ENCODE measurements around the gene DNAJC15.
"Not testable (repeated sequence)": the region's sequence is repeated elsewhere in the genome, so short reads cannot be mapped to it uniquely, and the experiment has no call there.

DNAJC15 gene

GRCh38 chr13:43003010-43003409 is 20.4 kb upstream of the DNAJC15 start:
- DNase-seq = no peak

DNA sequence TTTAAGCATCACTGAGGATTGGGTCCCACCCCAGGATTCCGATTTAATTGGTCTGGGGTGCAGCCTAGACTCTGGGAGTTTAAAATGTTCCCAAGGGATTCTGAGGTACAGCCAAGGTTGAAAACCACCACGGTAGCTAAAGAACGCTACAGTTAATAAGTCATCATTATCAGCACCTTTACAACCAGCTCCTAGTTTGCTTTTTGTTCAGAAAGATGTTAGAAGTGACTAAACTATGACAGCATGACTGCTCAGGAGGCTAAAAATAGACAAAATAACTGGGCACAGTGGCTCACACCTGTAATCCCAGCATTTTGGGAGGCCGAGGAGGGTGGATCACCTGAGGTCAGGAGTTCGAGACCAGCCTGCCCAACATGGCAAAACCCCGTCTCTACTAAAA is 19.7 kb upstream of the DNAJC15 start:
- DNase-seq = no peak

DNA sequence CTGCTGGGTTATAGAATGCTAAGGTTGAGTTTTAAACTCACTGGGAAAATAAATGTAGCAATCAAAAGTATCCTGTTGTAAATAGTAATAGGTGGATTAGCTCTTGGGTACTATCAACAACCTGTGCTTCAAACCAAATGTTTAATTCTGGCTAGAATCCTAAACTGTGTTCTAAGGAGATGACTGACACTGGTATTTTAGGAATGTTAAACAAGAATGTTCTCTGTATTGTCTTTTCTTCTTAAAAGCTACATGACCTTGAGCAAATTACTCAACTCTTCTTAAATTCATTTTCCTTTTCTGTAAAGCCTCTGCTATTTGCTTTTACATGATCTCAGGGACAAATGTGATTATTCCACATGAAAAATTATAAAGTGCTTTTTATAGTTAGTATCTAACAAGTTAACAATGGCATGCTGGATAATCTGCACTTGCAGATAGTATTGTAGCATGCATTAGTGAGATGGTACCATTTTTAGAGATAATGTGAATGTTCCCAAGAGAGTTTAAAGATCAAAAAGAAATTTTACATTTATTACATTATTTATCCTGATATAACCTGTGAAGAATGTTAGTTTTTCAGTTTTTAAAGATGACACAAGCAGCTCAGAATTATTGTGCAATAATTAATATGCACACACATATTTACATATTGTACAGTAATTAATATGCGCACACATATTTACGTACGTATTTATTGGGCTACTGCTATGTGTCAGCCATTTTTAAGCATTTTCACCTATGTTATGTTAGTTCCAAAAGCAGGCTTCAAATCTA is 17.7 kb upstream of the DNAJC15 start:
- DNase-seq = no peak

GRCh38 chr13:43006893-43007631 is 16.3 kb upstream of the DNAJC15 start:
- DNase-seq = no peak

DNA sequence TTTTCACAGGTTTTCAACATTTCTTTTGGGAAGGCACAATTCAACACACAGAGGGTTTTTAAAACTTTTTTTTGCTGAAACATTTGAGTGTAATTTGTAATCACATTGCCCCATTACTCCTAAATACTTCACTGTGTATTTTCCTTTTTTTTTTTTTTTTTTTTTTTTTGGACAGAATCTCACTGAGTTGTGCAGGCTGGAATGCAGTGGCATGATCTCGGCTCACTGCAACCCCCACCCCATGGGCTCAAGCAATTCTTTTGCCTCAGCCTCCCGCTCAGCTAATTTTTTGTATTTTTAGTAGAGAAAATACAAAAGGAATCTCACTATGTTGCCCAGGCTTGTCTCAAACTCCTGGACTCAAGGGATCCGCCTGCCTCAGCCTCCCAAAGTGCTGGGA is 14.8 kb upstream of the DNAJC15 start:
- no peak for DNase-seq

GRCh38 chr13:43009506-43009905 is 13.9 kb upstream of the DNAJC15 start:
- no peak for DNase-seq

- DNase-seq = no peak
Measured at GRCh38 chr13:43014162-43014561, 9.2 kb upstream of the DNAJC15 start.

GRCh38 chr13:43016226-43016625 is 7.2 kb upstream of the DNAJC15 start:
- DNase-seq = no peak

DNA sequence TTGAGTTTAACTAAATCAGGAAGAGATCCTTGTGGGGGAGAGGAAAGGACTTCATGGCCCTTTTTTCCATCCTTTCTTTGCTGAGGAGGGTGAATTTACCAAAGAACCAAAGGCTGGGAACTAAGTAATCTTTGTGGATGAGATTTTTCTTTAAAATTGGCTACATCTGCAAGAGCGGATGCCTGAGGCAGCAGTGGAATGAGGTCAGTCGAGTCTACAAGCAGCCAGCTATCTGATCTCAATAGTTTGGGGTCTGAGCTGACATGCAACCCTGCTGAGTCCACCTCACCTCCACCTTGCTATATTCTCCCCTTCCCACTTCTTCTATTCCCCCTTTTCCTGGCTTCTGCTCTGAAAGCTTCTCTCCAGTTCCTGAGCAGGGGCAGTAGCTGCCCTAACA is 3.6 kb upstream of the DNAJC15 start:
- no peak for DNase-seq

DNA sequence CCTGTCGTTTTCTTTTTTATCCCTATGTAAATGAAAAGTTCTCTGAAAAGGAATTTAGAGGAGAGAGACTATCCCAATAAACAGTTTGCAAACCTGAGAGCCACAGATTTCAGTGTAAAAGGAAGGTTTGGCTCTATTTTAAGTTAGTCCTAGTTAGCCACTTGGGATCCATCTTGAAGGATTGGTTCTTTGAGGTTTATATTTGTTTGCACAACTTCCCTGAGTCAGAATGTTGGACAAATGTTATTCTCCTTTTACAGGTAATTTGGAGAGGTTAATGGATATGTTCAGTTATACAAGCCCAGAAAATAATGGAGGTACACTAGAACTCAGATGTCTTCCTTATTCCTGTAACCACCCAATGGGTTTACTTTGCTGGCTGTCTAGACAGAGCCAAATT is 2.6 kb upstream of the DNAJC15 start:
- DNase-seq = no peak

- no peak for DNase-seq
Measured at GRCh38 chr13:43021926-43022670, 1.3 kb upstream of the DNAJC15 start.

DNA sequence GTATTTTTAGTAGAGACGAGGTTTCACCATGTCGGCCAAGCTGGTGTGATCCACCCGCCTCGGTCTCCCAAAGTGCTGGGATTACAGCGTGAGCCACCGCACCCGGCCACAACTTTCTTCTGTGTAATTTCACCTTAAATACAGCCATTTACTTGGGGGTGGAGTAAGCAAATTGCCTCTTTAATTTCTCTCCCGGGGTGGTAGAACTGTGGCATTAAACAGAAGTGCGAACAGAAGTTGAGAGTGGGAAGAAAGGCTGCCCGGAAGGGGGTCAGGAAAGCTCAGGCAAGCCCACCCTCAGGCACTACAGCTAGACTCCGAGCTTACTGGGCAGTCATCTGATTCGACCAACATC is 475 bp upstream of the DNAJC15 start:
- no peak for DNase-seq

- DNase-seq = no peak
Measured at GRCh38 chr13:43026262-43026661, 2.9 kb downstream of the DNAJC15 start.

DNA sequence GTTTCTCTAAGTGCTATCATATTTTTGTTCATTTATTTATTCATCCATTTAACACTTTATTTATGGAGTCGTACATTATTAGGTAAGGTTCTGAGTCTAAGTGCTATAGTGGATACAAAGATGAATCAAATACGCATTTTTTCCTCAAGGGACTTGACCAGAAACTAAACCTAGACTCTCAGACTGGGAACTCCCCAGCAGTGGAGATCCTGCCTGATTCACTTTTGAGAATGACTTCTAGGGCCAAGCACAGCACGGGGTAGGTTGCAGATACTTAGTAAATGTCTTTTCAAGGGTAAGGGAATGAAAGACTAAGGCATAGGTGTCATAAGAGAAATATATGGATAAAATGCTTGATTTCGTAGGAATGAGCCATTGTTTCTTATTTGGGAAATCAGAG is 7.2 kb downstream of the DNAJC15 start:
- no peak for DNase-seq

DNA sequence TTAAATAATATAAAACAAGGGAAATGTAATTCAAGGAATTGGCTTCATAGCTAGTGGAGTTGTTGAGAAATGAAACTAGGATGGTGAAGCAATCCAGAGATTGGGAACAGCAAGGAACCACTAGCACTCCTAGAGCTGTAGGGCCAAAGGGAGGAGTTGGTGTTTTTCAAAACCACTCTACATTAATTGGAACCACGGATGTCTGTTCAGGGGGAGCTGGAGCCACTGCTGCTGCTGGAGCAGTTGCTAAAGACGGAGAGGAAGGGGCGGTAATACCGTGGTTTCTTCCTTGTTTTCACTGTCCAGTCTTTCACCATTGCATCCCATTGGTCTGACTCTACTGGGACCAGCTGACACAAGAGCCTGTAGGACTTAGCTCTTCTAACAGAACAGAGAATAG is 8.5 kb downstream of the DNAJC15 start:
- no peak for DNase-seq

GRCh38 chr13:43033038-43033437 is 9.7 kb downstream of the DNAJC15 start:
- DNase-seq = no peak

- no peak for DNase-seq
Measured at GRCh38 chr13:43036351-43037250, 13.2 kb downstream of the DNAJC15 start.

DNA sequence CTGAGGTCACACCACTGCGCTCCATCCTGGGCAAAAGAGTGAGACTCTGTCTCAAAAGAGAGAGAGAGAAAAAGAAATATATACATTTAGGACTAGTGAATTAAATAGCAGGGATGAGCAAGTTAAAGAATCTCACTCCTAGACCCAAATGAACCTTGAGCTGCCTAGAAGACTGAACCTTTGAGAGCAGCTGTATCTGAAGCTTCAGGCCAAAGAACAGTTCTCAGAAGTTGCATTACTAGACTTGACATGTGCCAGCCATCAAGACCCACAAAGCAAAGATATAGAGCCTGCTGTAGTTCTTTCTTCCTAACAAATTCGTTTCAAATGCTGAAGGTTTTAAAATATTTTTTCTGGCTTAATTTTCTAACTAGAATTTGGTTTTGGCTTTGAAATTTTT is 16.6 kb downstream of the DNAJC15 start:
- DNase-seq = no peak

DNA sequence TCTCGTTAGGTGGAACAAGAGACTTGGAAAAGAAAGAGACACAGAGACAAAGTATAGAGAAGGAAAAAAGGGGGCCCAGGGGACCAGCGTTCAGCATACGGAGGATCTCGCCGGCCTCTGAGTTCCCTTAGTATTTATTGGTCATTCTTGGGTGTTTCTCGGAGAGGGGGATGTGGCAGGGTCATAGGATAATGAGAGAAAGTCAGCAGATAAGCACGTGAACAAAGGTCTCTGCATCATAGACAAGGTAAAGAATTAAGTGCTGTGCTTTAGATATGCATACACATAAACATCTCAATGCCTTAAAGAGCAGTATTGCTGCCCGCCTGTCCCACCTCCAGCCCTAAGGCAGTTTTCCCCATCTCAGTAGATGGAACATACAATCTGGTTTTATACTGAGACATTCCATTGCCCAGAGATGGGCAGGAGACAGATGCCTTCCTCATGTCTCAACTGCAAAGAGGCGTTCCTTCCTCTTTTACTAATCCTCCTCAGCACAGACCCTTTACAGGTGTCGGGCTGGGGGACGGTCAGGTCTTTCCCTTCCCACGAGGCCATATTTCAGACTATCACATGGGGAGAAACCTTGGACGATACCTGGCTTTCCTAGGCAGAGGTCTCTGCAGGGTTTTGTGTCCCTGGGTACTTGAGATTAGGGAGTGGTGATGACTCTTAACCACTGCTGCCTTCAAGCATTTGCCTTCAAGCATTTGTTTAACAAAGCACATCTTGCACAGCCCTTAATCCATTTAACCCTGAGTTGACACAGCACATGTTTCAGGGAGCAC is 17.4 kb downstream of the DNAJC15 start:
- not testable (repeated sequence) for DNase-seq

GRCh38 chr13:43041369-43041921 is 18.1 kb downstream of the DNAJC15 start:
- no peak for DNase-seq

GRCh38 chr13:43042410-43042921 is 19.1 kb downstream of the DNAJC15 start:
- no peak for DNase-seq

Measured in right kidney (tissue), 1 donor.